ENCODE results near the gene HNRNPAB.
A peak's percentile ranks its signal among the peaks of the same experiment; 100 is the strongest.
"Not testable (repeated sequence)": the region's sequence is repeated elsewhere in the genome, so short reads cannot be mapped to it uniquely, and the experiment has no call there.

Gene HNRNPAB

GRCh38 chr5:178241231-178241663, 36.9 kb downstream of the HNRNPAB start:
- no peak for DNase-seq (ENCODE audit: extremely low read depth in 1 of 2, low read depth in 1 of 2)

- no peak for DNase-seq (ENCODE audit: extremely low read depth in 1 of 2, low read depth in 1 of 2)
These were observed 37.4 kb downstream of the HNRNPAB start for GRCh38 chr5:178241688-178242231.

- no peak for DNase-seq (ENCODE audit: extremely low read depth in 1 of 2, low read depth in 1 of 2)
These were observed 38.1 kb downstream of the HNRNPAB start for GRCh38 chr5:178242416-178242815.

GRCh38 chr5:178244576-178244975, 40.2 kb downstream of the HNRNPAB start:
- DNase-seq (ENCODE audit: extremely low read depth in 1 of 2, low read depth in 1 of 2), result no peak

- no peak for DNase-seq (ENCODE audit: extremely low read depth in 1 of 2, low read depth in 1 of 2)
These were observed 41.1 kb downstream of the HNRNPAB start for GRCh38 chr5:178245389-178245788.

GRCh38 chr5:178246624-178247279, 42.4 kb downstream of the HNRNPAB start:
- DNase-seq (ENCODE audit: extremely low read depth in 1 of 2, low read depth in 1 of 2), result no peak

- no peak for DNase-seq (ENCODE audit: extremely low read depth in 1 of 2, low read depth in 1 of 2)
These were observed 43.4 kb downstream of the HNRNPAB start for GRCh38 chr5:178247481-178248456.

- no peak for DNase-seq (ENCODE audit: extremely low read depth in 1 of 2, low read depth in 1 of 2)
These were observed 44.4 kb downstream of the HNRNPAB start for GRCh38 chr5:178248750-178249149.

- DNase-seq (ENCODE audit: extremely low read depth in 1 of 2, low read depth in 1 of 2), result peak in 1 of 2 donors; percentile 16
These were observed 45.1 kb downstream of the HNRNPAB start for GRCh38 chr5:178249191-178249989.

GRCh38 chr5:178250263-178250662, 45.9 kb downstream of the HNRNPAB start:
- DNase-seq (ENCODE audit: extremely low read depth in 1 of 2, low read depth in 1 of 2), result no peak

- no peak for DNase-seq (ENCODE audit: extremely low read depth in 1 of 2, low read depth in 1 of 2)
These were observed 47.9 kb downstream of the HNRNPAB start for GRCh38 chr5:178252258-178252657.

GRCh38 chr5:178253632-178254031, 49.3 kb downstream of the HNRNPAB start:
- DNase-seq (ENCODE audit: extremely low read depth in 1 of 2, low read depth in 1 of 2), result not testable (repeated sequence)

- DNase-seq (ENCODE audit: extremely low read depth in 1 of 2, low read depth in 1 of 2), result no peak
These were observed 52.4 kb downstream of the HNRNPAB start for GRCh38 chr5:178256746-178257145.

- DNase-seq (ENCODE audit: extremely low read depth in 1 of 2, low read depth in 1 of 2), result no peak
These were observed 53.3 kb downstream of the HNRNPAB start for GRCh38 chr5:178257650-178258049.

- no peak for DNase-seq (ENCODE audit: extremely low read depth in 1 of 2, low read depth in 1 of 2)
These were observed 55.5 kb downstream of the HNRNPAB start for GRCh38 chr5:178259623-178260536.
